ENCODE results near the gene TXNRD1.

Gene TXNRD1

DNA sequence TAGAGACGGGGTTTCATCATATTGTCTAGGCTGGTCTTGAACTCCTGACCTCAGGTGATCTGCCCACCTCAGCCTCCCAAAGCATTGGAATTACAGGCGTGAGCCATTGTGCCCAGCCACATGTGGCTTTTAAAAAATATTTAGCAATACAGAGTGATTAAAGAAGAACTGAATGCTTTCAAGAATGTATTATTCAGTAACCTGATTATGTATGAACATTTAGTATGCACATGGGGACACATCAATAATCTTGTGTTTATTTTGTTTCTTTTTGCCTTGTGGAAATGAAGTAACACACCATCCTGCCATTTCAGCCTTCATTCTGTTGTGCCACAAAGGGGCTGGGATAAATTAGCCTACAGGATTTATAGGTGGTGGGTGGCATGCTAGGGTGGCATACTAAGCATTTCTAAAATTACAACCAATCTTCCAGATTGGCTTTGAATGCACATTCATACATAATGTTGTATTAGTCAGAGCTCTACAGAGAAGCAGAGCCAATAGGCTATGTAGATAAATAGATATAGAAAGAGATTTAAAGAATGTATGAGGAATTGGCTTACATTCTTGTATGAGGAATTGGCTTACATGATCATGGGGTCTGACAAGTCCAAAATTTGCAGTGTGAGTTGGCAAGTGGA is 25.5 kb upstream of the TXNRD1 start:
- Histone ChIP-seq H3K9ac (ENCODE audit: low read length in 5 of 5) (no peak overlapping the region), H3K4me3 (ENCODE audit: low read depth in 1 of 5, low read length in 5 of 5) (no peak overlapping the region)

DNA sequence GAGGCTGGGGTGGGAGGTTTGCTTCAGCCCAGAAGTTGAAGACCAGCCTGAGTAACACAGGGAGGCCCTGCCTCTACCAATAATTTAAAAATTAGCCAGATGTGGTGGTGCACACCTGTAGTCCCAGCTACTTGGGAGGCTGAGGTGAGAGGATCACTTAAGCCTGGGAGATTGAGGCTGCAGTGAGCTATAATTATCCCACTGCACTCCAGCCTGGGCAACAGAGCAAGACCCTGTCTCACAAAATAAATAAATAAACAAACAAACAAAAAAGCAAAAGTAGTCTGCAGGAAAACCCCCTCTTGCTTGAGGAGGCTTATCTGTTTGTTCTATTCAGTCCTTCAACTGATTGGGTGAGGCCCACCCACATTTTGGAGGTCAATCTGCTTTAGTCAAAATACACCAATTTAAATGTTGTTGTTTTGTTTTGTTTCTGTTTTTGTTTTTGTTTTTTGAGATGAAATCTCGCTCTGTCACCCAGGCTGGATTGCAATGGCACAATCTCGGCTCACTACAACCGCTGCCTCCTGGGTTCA is 24.9 kb upstream of the TXNRD1 start:
- Histone ChIP-seq H3K27ac (ENCODE audit: low read depth, low read length) (no peak overlapping the region), H3K27me3 (ENCODE audit: control insufficient read depth in 5 of 5, insufficient read depth in 4 of 5, low read length in 5 of 5) (no peaks in the 10 kb centered on the region), H3K36me3 (ENCODE audit: control insufficient read depth in 5 of 5, insufficient read depth in 5 of 5, low read length in 5 of 5) (no peaks in the 10 kb centered on the region), H3K4me1 (ENCODE audit: control insufficient read depth in 5 of 5, insufficient read depth in 5 of 5, low read length in 5 of 5) (no peaks in the 10 kb centered on the region), H3K9ac (ENCODE audit: low read length in 5 of 5) (no peak overlapping the region), H3K4me3 (ENCODE audit: low read depth in 1 of 5, low read length in 5 of 5) (no peak overlapping the region), H3K9me3 (ENCODE audit: control insufficient read depth in 5 of 5, low read length in 5 of 5) (peaks cover 0 to 5% (median 2%) of the 10 kb centered on the region in 5 donors)

More for the DNA sequence above, 25.5 kb upstream of the TXNRD1 start:
- Histone ChIP-seq H3K4me1 (ENCODE audit: control insufficient read depth in 5 of 5, insufficient read depth in 5 of 5, low read length in 5 of 5) (no peaks in the 10 kb centered on the region), H3K27ac (ENCODE audit: low read depth, low read length) (no peak overlapping the region), H3K36me3 (ENCODE audit: control insufficient read depth in 5 of 5, insufficient read depth in 5 of 5, low read length in 5 of 5) (no peaks in the 10 kb centered on the region), H3K9me3 (ENCODE audit: control insufficient read depth in 5 of 5, low read length in 5 of 5) (peaks cover 0 to 5% (median 2%) of the 10 kb centered on the region in 5 donors), H3K27me3 (ENCODE audit: control insufficient read depth in 5 of 5, insufficient read depth in 4 of 5, low read length in 5 of 5) (no peaks in the 10 kb centered on the region)

DNA sequence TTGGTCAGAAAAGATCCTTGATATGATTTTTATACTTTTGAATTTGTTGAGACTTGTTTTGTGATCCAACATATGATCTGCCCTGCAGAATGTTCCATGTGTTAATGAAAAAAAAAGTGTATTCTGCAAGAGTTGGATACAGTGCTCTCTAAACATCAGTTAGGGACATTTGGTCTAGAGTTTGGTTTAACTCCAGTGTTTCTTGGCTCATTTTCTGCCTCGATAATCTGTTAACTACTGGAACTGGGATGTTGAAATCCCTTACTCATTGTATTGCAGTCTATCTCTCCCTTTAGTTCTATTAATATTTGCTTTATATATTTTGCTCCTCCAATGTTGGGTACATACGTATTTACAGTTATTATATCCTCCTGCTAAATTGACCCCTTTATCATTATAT is 18.3 kb upstream of the TXNRD1 start:
- Histone ChIP-seq H3K27ac (ENCODE audit: low read depth, low read length) (no peak overlapping the region), H3K4me1 (ENCODE audit: control insufficient read depth in 5 of 5, insufficient read depth in 5 of 5, low read length in 5 of 5) (peaks cover 0 to 11% (median 0%) of the 10 kb centered on the region in 5 donors), H3K4me3 (ENCODE audit: low read depth in 1 of 5, low read length in 5 of 5) (no peak overlapping the region), H3K27me3 (ENCODE audit: control insufficient read depth in 5 of 5, insufficient read depth in 4 of 5, low read length in 5 of 5) (no peaks in the 10 kb centered on the region), H3K9me3 (ENCODE audit: control insufficient read depth in 5 of 5, low read length in 5 of 5) (peaks cover 0 to 4% (median 0%) of the 10 kb centered on the region in 5 donors), H3K9ac (ENCODE audit: low read length in 5 of 5) (no peak overlapping the region), H3K36me3 (ENCODE audit: control insufficient read depth in 5 of 5, insufficient read depth in 5 of 5, low read length in 5 of 5) (no peaks in the 10 kb centered on the region)

DNA sequence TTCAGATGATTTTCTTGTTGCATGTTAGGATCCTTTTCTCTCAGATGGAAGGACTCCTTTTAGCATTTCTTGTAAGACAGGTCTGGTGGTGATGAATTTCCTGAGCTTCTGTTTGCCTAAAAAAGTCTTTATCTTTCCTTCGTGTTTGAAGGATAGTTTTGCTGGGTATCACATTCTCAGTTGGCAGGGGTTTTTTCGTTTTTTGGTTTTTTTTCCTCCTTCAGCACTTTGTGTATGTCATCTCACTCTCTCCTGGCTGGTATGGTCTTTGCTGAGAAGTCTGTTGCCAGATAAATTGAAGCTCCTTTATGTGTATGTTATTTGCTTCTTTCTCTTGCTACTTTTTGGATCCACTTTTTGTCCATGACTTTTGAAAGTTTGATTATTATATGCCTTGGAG is 15.6 kb upstream of the TXNRD1 start:
- H3K4me3 ChIP-seq (ENCODE audit: low read depth in 1 of 5, low read length in 5 of 5) = no peak overlapping the region
- no peak overlapping the region for H3K27ac ChIP-seq (ENCODE audit: low read depth, low read length)
- H3K9me3 ChIP-seq (ENCODE audit: control insufficient read depth in 5 of 5, low read length in 5 of 5) = peaks cover 0 to 4% (median 0%) of the 10 kb centered on the region in 5 donors
- no peaks in the 10 kb centered on the region for H3K36me3 ChIP-seq (ENCODE audit: control insufficient read depth in 5 of 5, insufficient read depth in 5 of 5, low read length in 5 of 5)
- H3K27me3 ChIP-seq (ENCODE audit: control insufficient read depth in 5 of 5, insufficient read depth in 4 of 5, low read length in 5 of 5) = no peaks in the 10 kb centered on the region
- H3K9ac ChIP-seq (ENCODE audit: low read length in 5 of 5) = no peak overlapping the region
- H3K4me1 ChIP-seq (ENCODE audit: control insufficient read depth in 5 of 5, insufficient read depth in 5 of 5, low read length in 5 of 5) = peaks cover 0 to 11% (median 0%) of the 10 kb centered on the region in 5 donors

DNA sequence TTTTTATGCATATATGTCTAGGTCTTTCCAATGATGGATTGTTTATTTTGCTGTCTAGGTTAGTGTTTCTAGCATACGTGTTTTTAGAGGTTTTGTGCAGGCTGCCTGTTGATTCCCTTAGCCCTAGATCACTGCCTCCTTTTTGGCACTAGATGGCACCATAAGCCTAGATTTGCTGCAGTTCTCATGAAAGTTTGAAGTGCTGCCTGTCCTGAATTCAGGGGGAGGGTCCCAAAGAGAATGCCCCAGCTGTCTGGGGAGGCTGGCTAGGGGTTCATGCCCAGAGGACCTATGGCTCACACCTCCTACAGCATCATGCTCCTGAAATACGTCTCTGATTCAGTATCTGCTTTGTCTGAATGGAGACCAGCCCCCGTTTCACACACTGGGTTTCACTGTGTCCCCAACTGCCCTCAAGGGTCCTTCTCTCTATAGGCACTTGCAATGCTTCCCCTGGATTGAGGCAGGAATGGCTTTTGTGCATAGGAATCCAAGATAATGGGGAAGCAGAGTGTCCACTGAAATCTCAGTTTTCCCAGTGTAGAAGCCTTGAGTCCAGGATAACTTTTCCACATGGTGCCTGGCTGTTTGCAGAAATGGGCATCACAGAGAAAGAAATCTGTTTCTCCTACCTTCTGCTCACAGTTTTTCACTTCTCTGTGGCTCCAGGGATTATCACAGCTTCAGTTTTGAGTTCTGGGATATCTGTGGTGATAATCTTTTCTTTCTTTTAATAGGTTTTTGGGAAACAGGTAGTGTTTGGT is 14.2 kb upstream of the TXNRD1 start:
- no peak overlapping the region for H3K27ac ChIP-seq (ENCODE audit: low read depth, low read length)
- peaks cover 0 to 4% (median 0%) of the 10 kb centered on the region in 5 donors for H3K9me3 ChIP-seq (ENCODE audit: control insufficient read depth in 5 of 5, low read length in 5 of 5)
- no peak overlapping the region for H3K9ac ChIP-seq (ENCODE audit: low read length in 5 of 5)
- no peaks in the 10 kb centered on the region for H3K36me3 ChIP-seq (ENCODE audit: control insufficient read depth in 5 of 5, insufficient read depth in 5 of 5, low read length in 5 of 5)
- H3K4me3 ChIP-seq (ENCODE audit: low read depth in 1 of 5, low read length in 5 of 5) = no peak overlapping the region
- H3K4me1 ChIP-seq (ENCODE audit: control insufficient read depth in 5 of 5, insufficient read depth in 5 of 5, low read length in 5 of 5) = peaks cover 0 to 11% (median 0%) of the 10 kb centered on the region in 5 donors
- H3K27me3 ChIP-seq (ENCODE audit: control insufficient read depth in 5 of 5, insufficient read depth in 4 of 5, low read length in 5 of 5) = no peaks in the 10 kb centered on the region

DNA sequence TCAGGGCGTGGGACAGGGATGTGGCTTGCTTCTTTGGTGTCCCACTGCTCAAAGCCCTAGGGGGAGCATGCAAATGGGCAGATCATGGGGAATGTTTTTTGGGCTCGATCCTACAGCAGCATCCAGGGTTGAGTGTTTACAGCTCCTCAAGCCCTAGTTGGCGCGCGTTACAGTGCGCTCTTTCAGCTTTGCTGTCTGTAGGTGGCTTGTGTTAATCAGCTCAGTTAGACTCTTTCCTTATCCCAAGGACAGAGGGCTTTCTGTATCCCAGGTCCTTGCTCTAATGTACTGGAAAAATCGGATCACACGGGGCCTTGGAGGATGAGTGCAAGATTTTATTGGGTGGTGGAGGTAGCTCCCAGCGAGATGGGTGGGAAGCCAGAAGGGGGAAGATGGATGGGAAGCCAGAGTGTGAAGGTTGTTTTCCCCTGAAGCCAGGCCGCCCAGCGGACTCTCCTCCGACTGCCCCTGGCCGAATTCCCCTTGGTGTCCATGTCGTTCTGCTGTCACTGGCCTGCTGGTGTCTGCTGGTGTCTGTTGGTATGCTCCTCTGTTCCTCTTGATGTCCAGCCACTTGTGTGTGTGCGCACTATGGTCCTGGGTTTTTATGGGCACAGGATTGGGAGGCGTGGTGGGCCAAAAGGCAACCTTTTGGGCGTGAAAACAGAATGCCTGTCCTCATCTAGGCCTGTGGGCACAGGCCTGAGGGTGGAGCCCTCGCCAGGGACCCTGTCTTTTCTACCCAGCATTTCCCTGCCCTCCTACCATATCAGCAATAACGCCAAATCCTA is 10.7 kb upstream of the TXNRD1 start:
- H3K4me3 ChIP-seq (ENCODE audit: low read depth in 1 of 5, low read length in 5 of 5) = no peak overlapping the region
- H3K27me3 ChIP-seq (ENCODE audit: control insufficient read depth in 5 of 5, insufficient read depth in 4 of 5, low read length in 5 of 5) = no peaks in the 10 kb centered on the region
- H3K27ac ChIP-seq (ENCODE audit: low read depth, low read length) = no peak overlapping the region
- peaks cover 0 to 3% (median 0%) of the 10 kb centered on the region in 5 donors for H3K4me1 ChIP-seq (ENCODE audit: control insufficient read depth in 5 of 5, insufficient read depth in 5 of 5, low read length in 5 of 5)
- no peak overlapping the region for H3K9ac ChIP-seq (ENCODE audit: low read length in 5 of 5)
- peaks cover 0 to 4% (median 0%) of the 10 kb centered on the region in 5 donors for H3K9me3 ChIP-seq (ENCODE audit: control insufficient read depth in 5 of 5, low read length in 5 of 5)
- H3K36me3 ChIP-seq (ENCODE audit: control insufficient read depth in 5 of 5, insufficient read depth in 5 of 5, low read length in 5 of 5) = no peaks in the 10 kb centered on the region

DNA sequence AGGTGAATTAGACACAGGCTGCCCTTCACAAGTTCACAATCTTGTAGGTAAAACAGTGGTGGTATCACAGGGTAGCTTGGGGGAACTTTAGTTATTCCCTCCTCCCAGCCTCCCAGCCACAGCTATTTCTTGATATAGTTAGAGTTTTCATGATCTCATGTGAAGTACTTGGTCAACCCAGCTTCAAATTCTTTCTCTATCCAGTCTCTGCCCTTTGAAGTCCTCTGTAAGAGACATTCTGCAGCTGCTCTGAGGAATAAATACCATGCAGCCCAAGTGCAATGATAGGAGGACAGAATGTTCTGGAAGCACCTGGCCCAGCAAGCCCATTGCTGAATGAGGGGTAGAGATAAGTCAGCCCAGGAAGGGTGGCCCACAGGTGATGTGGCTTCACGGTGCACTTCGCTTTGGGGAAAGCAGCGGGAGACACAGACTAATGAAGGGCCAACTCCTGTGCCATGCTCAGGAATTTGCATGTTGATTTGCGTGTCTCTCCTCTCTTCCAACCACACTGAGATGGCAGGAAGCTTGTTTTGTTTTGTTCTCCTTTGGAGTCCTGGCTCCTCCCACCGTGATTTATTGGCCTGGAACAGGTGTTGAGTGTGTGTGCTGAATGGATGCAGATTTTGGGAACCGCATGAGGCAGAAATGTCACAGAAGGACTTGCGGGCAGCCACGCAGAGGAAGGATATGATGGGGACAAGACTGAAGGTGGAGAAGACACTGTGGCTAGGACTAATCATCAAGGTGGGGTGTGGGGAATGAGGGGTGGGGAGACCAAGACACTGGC is 8.0 kb upstream of the TXNRD1 start:
- Histone ChIP-seq H3K4me1 (ENCODE audit: control insufficient read depth in 5 of 5, insufficient read depth in 5 of 5, low read length in 5 of 5) (no peaks in the 10 kb centered on the region), H3K27me3 (ENCODE audit: control insufficient read depth in 5 of 5, insufficient read depth in 4 of 5, low read length in 5 of 5) (no peaks in the 10 kb centered on the region), H3K27ac (ENCODE audit: low read depth, low read length) (no peak overlapping the region), H3K9me3 (ENCODE audit: control insufficient read depth in 5 of 5, low read length in 5 of 5) (no peaks in the 10 kb centered on the region), H3K9ac (ENCODE audit: low read length in 5 of 5) (no peak overlapping the region), H3K4me3 (ENCODE audit: low read depth in 1 of 5, low read length in 5 of 5) (no peak overlapping the region), H3K36me3 (ENCODE audit: control insufficient read depth in 5 of 5, insufficient read depth in 5 of 5, low read length in 5 of 5) (no peaks in the 10 kb centered on the region)

DNA sequence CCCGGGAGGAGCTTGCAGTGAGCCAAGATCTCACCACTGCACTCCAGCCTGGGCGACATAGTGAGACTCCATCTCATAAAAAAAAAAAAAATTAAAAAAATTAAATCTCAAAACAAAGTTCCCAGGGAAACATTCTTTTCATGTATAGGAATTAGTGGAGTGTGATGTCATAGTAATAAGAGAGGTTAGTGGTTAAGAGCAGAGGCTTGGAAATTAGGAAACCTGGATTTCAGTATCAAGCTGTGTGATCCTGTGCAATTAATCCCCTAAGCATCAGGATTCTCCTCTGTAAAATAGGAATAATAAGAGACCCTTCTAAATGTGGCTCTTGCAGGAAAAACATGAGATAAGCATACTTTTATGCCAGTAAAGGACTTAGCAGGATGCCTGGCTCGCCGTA is 3.1 kb upstream of the TXNRD1 start:
- Histone ChIP-seq H3K27me3 (ENCODE audit: control insufficient read depth in 5 of 5, insufficient read depth in 4 of 5, low read length in 5 of 5) (no peaks in the 10 kb centered on the region), H3K9me3 (ENCODE audit: control insufficient read depth in 5 of 5, low read length in 5 of 5) (no peaks in the 10 kb centered on the region), H3K4me1 (ENCODE audit: control insufficient read depth in 5 of 5, insufficient read depth in 5 of 5, low read length in 5 of 5) (peaks cover 0 to 14% (median 12%) of the 10 kb centered on the region in 5 donors), H3K4me3 (ENCODE audit: low read depth in 1 of 5, low read length in 5 of 5) (no peak overlapping the region), H3K27ac (ENCODE audit: low read depth, low read length) (no peak overlapping the region), H3K9ac (ENCODE audit: low read length in 5 of 5) (no peak overlapping the region), H3K36me3 (ENCODE audit: control insufficient read depth in 5 of 5, insufficient read depth in 5 of 5, low read length in 5 of 5) (no peaks in the 10 kb centered on the region)

DNA sequence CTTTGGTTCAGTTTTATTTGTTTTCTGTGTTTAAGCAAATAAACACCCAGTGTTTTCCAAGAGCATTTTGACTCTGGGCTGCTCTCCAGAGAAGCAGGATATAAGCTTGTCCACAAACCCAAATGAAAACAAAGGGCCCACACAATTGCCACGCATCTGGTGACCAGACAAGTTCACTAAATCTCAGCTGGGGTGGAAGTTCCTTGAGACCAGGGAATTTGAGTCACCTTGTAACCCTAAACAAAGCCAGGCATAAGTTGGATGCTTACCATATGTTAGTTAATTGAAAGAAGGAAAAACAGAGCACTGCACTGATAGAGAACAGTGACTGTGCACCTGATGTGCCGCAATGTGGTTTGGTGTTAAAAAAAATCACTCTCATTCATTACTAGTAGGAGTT is 1.6 kb upstream of the TXNRD1 start:
- Histone ChIP-seq H3K4me3 (ENCODE audit: low read depth in 1 of 5, low read length in 5 of 5) (no peak overlapping the region), H3K4me1 (ENCODE audit: control insufficient read depth in 5 of 5, insufficient read depth in 5 of 5, low read length in 5 of 5) (peaks cover 0 to 14% (median 12%) of the 10 kb centered on the region in 5 donors), H3K9me3 (ENCODE audit: control insufficient read depth in 5 of 5, low read length in 5 of 5) (no peaks in the 10 kb centered on the region), H3K36me3 (ENCODE audit: control insufficient read depth in 5 of 5, insufficient read depth in 5 of 5, low read length in 5 of 5) (no peaks in the 10 kb centered on the region), H3K27ac (ENCODE audit: low read depth, low read length) (no peak overlapping the region), H3K27me3 (ENCODE audit: control insufficient read depth in 5 of 5, insufficient read depth in 4 of 5, low read length in 5 of 5) (no peaks in the 10 kb centered on the region), H3K9ac (ENCODE audit: low read length in 5 of 5) (no peak overlapping the region)

All from subcutaneous abdominal adipose tissue (tissue), 5 donors.